AG08395 (cell line): ENCODE results near the gene MRLN.
"Not testable (repeated sequence)": the region's sequence is repeated elsewhere in the genome, so short reads cannot be mapped to it uniquely, and the experiment has no call there.

Source experiments
- DNase-seq: peaks from one replicate; pipeline ENCODE4 v3.0.0; 2012; ENCODE audit warnings: mixed read lengths, low spot score

The MRLN gene

DNA sequence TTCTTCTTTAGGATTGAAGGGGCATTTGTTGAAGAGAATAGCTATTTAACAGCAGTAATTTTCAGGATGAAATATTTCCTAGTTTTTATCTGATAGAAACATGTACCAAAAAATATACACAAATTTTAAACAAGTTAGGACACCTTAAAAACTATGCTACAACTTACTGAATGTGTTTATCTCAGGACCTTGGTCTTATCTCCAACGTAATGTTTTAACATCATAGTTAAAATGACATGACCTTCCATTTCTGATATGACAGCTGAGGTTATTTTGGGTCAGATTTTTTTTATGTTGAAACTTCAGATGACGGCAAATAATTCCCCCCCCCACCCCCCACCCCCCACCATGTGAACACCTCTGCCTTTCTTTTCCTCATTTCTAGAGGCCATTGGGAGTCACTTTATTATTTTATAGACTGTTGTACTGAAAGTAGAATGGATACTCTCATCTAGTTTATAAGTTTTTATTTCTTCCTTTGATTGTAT lies 8.0 kb downstream of the MRLN start:
- no peak for DNase-seq

DNA sequence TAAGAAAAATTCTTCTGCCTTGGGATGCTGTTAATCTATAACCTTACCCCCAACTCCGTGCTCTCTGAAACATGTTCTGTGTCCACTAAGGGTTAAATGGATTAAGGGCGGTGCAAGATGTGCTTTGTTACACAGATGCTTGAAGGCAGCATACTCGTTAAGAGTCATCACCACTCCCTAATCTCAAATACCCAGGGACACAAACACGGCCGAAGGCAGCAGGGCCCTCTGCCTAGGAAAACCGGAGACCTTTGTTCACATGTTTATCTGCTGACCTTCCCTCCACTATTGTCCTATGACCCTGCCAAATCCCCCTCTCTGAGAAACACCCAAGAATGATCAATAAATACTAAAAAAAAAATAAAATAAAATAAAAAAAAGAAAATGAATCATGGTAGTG lies 8.5 kb downstream of the MRLN start:
- not testable (repeated sequence) for DNase-seq

DNA sequence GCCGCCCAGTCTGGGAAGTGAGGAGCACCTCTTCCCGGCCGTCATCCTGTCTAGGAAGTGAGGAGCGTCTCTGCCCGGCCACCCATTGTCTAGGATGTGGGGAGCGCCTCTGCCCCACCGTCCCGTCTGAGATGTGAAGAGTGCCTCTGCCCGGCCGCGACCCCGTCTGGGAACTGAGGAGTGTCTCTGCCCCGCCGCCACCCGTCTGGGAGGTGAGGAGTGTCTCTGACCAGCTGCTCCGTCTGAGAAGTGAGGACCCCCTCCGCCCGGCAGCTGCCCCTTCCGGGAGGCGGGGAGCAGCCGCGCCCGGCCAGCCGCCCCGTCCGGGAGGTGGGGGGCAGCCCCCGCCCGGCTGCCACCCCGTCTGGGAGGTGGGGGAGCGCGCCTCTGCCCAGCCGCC lies 9.1 kb downstream of the MRLN start:
- DNase-seq = not testable (repeated sequence)

DNA sequence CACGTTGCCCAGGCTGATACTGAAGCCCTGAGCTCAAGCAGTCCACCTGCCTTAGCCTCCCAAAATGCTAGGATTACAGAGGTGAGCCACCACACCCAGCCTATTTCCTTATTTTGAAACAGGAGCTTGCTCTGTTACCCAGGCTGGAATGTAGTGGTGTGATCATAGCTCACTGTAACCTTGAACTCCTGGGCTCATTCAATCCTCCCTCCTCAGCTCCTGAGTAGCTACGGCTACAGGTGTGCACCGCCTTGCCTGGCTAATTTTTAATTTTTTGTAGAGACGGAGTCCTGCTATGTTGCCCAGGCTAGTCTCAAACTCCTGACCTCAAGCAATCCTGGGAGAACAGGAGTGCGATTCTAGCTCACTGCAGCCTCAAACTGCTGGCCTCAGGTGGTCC lies 11.7 kb downstream of the MRLN start:
- no peak for DNase-seq

DNA sequence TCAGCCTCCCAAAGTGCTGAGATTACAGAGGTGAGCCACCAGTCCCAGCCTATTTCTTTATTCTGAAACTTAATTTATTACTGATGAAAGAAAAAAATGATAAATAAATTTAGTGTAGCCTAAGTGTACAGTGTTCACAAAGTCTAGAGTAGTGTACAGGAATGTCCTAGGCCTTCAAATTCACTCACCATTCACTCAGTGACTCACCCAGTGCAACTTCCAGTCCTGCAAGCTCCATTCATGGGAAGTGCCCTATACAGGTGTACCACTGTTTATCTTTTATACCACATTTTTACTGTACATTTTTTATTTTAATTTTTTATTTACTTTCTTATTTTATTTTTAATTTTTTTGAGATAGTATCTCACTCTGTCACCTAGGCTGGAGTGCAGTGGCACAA lies 12.2 kb downstream of the MRLN start:
- no peak for DNase-seq

DNA sequence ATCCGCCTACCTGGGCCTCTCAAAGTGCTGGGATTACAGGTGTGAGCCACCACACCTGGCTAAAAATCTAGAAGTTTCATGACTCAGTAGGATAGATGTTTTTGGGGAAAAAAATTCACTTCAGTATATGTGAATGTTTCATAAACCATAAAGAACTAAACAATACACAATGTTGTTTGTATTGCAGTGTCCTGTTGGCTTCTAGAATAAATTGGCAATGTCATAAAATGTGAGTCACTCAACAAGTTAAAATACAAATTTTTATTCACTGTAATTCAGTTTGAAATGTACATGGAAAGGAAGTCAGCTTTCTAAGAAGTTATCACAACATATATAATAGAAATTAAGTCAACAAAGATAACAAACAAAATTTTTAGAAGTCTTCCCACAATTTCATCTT lies 16.5 kb downstream of the MRLN start:
- DNase-seq = no peak

DNA sequence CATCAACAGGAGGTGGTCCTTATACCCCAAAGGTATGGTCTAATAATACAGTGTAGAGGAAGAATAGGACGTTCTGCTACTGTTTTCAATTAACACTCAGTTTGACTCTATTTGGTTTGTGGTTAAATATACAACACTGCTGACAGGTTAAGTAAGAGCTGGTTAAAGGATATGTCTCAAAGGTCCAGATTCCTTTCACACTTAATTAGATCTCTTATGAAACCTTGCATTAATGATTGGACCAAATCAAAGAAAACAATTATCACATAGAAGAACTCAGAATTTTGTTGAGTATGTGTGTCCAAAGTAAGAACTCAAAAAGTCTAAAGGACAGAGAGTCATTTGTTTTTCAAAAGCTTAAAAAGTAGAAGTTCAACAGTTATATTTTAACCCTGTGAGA lies 18.0 kb downstream of the MRLN start:
- no peak for DNase-seq

DNA sequence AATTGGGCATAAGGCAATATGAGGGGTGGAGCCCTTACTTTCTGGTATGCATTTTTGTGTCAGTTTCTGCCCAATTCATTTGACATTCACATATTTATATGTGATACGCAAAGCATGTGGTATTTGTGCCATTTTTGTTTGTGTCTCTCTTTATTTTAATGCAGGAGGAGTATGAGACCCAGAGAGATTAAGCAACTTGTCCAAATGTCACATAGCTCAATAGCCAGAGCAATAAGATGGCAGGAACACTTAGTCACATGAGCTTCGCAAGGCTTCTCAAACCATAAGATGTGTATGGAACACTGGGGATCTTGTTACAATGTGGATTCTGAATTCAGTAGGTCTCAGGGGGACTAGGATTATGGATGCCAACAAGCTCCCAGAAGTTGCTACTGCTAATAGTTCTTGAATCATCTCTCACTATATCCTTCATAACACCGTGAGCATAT lies 19.2 kb downstream of the MRLN start:
- DNase-seq = no peak

DNA sequence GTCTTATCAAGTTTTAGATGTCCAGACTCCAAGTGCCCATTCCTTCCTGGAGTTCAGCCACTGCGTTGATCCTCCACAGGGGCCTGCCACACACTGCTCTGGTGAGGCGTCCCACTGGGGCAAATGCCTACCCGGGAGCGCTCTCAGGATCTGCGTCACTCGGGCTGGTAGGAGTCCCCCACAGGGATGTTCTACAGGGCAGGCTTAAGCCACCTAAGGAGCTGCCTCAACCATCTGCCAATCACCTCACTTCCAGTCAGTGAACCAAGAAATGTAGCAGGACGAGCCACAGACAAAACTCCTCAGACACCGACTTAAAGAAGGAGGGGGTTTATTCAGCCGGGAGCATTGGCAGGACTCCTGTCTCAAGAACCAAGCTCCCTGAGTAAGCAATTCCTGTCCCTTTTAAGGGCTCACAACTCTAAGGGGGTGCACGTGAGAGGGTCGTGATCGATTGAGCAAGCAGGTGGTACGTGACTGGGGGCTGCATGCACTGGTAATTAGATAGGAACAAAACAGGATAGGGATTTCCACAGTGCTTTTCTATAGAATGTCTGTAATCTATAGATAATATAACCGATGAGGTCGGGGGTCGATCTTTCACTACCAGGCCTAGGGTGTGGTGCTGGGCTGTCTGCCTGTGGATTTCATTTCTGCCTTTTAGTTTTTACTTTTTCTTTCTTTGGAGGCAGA lies 19.8 kb downstream of the MRLN start:
- DNase-seq = not testable (repeated sequence)

DNA sequence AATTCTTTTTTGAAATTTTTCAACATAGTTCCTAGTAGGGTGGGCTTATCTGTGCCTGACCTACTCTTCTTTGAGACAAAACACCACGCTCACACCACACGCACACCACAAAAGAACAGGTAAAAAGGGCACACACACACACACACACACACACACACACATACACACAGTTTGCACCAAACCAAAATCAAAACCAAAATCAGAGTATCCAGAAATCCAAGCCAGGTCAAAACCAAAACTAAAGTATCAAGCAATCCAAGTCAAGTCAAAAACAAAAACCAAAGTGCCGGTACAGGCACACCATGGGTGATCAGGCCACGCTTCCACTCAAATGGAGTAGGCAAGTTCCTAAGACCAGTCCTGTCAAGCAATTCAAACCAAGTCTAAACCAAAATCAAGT lies 20.4 kb downstream of the MRLN start:
- DNase-seq = not testable (repeated sequence)

DNA sequence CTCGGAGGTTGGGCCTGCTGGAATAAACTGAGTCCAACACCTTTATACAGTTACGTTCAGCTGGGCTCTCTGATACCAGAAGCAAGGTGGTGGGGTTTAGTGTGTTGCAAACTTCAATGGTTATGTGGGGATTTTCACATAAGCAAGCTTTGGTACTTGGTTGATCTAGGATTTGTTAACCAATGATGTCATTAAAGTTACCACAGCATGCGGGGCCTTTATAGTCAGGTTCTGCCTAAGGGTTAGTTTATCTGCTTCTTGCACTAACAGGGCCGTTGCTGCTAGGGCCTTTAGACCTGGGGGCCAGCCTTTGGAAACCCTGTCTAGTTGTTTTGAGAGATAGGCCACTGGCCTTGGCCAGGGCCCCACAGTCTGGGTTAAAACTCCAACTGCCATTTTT lies 24.1 kb downstream of the MRLN start:
- DNase-seq = not testable (repeated sequence)

DNA sequence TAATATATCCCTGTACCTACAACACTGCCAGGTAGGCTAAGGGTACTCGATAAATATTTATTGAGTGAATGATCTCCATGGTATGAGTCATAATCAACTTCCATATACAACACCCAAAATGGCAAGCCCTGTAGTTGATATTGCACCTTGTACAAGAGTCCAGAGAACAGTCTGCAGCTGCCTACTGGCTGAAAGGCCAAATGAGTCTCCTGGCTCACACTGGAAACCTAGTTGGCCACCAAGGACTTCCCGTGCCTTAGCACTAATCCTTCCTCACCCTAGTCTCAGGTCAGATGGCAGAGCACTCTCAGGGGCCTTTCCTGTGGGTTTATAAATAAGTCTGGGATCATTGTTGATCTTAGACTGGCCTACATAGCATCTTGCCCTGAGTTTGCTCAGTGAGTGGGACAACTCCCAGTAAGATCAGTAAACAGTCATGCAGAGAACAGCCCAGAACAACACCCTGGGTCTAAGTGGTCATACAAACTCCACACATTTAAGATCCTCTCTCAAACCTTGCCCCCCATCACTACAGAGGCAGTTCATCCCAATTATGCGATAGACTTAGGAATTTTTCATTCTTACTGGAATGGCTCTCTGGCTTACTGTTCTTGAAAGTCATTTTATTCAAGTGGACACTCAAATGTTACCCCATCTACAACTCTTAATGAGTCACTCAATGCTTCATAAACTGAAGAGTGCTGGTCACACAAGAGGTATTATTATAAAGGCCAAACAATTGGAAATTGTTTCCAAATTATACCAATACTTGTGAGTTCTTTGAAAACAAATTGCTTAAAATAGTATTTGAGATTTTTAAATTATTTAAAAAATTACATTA lies 28.9 kb downstream of the MRLN start:
- DNase-seq = no peak

DNA sequence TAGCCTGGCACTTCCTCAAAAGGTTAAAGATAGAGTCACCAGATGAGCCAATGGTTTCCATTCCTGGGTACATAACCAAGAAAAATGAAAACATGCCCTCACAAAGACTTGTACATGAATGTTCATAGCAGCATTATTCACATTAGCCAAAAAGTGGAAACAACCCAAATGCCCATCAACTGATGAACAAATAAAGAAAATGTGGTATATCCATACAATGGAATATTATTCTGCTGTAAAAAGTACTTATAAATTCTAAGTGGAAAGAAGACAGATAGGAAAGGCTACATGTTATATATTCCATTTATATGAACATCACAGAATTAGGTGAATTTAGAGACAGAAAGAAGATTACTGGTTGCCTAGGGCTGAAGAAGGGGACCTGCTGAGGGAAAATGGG lies 32.9 kb downstream of the MRLN start:
- no peak for DNase-seq

DNA sequence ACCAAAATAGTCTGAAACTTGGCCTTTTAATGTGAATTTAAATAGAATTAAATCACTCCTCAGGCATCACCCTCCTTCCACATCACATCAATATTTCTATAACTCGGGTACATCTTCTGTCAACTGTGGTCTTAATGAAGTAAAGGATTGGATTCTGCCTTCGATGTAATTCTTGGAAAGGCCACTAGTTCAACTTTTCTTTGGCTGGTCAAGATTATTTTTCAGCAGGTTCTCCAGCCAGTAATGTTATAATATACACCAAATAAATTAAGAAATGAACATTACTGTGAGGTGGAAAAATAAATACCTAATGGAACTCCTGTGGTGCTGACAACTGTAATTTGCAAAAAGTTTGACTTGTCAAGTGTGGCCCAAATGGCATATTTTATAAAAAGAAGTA lies 33.9 kb downstream of the MRLN start:
- no peak for DNase-seq

DNA sequence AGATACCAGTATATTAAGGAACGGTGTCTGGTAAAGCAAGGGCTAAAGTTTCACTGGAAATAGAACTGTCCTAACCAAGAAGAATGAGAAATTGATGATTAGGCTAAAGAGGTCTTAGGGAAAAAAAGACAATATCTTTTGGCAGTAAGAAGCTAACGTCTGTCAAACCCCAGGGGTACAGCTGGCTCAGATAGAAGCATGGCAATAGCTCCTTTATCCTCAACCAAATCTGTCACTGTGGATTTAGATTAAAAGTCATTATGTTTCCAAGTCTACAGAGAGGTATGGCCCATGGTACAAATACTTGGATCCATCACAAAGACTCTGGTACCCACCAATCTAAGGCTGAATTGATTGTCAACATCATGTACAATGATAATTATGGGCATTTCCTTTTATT lies 35.0 kb downstream of the MRLN start:
- DNase-seq = no peak

DNA sequence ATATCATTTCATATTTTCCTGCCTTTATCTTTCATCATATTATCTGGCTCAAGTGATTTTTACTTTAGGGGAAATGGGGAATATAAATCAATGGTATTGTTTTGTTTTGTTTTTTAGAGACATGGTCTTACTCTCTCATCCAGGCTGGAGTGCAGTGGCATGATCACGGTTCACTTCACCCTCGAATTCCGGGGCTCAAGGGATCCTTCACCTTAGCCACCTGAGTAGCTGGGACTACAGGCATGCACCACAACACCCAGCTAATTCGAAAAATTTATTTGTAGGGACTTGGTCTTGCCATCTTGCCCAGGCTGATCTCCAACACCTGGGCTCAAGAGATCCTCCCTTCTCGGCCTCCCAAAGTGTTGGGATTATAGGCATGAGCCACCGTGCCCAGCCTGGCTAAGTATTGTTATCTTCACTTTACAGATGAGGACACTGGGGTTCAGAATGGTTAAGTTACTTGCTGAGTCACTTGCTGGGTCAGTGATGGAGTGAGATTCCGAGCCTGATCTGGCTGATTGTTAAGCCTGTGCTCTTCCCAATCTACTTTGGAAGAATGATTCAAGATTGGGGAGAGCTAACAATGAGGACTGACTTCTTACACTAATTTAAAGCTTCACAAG lies 39.9 kb downstream of the MRLN start:
- DNase-seq = no peak

DNA sequence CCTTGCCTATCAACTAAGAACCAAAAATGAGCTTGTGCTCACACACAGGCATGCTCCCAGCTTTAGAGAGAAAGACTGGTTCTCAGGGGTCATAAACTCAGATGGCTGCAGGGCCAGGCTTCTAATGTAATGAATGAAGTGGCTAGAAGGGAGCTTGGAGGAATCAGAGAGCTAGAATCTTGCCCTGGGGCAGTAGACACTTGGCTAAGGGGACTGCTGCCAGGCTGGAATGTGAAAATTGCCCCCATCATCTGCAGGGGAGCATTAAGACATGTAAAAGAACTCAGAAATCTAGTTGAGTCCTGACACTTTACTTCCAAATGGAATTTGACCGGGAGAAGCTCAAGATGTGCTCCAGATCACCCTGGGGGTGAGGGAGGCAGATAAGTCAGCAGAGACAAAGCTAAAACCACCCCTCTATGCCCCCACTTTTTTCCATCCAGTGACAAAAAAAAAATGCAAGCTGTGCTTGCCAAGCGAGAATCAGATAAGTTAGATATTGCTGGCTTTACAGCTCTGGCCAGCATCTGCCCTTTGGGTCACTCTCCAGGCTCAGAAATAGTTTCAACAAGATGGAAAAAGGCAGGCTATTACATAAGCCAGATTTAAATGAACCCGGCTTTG lies 41.3 kb downstream of the MRLN start:
- no peak for DNase-seq

DNA sequence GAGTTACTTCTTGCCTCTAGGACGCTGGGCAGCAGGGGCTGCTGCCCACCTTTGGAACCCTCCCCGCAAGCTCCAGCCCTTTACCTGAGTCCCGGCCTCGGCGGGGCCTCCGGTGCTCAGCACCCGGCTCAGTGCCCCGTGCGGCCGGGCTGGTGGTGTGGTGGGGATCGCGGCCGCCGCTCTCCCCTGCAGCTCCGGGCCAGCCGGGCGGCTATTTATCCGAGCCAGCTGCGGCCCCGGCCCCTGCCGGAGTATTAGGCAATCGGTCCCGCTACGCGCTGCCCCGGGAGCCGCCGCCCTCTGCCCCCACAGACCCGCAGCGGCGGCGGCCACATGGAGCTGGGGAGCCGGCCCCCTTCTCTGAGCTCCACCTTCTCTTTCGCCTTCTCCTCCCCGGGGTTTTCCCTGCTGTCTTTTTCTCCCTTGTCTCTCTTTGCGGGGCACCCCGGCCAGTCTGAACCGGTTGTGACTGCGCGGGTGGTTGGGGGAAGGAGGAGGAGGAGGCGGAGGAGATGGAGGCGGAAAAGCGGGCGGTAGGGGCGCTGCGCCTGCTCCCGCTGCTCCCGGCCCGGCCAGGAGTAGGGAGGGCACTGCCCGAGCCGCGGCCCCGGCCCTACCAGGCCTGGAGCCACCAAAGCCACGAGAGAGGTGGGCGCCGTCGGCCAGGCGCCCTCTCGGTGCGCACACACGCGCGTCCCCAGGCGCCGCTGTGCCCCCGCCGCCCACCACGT lies 43.7 kb downstream of the MRLN start, which contains the start of gene SLC16A9:
SLC16A9 (minus strand) TSS at position 456 of the 731 bp plus-strand sequence. CDS start 25,559 bp downstream, outside the sequence.
- DNase-seq = peak; percentile 32

DNA sequence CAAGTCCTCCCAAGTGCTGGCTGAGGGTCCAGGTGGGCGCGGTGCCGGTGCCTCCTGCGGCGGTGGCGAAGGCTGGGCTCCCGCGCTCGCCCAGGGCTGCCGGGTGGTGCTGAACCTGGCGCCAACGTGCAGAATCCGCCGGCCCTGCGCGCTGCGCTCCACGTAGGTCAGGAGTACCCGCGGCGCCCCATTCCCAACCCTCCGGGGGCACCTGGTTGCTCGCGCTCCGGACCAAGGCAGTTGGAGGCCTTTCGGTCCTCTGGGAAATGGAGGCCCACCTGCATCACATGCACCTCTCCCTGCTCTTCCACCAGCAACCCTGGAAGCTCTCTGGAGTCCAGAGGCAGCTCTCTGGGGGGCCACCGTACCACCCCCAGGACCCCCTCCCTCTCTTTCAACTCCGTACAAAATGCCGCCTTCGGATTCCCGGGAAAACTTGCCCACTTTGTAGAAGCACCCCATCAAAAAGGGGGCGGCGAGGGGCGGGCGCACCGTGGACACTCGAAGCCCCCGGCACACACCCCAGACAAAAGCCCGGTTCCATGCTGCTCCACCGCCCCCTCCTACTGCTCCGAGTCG lies 44.4 kb downstream of the MRLN start:
- no peak for DNase-seq

DNA sequence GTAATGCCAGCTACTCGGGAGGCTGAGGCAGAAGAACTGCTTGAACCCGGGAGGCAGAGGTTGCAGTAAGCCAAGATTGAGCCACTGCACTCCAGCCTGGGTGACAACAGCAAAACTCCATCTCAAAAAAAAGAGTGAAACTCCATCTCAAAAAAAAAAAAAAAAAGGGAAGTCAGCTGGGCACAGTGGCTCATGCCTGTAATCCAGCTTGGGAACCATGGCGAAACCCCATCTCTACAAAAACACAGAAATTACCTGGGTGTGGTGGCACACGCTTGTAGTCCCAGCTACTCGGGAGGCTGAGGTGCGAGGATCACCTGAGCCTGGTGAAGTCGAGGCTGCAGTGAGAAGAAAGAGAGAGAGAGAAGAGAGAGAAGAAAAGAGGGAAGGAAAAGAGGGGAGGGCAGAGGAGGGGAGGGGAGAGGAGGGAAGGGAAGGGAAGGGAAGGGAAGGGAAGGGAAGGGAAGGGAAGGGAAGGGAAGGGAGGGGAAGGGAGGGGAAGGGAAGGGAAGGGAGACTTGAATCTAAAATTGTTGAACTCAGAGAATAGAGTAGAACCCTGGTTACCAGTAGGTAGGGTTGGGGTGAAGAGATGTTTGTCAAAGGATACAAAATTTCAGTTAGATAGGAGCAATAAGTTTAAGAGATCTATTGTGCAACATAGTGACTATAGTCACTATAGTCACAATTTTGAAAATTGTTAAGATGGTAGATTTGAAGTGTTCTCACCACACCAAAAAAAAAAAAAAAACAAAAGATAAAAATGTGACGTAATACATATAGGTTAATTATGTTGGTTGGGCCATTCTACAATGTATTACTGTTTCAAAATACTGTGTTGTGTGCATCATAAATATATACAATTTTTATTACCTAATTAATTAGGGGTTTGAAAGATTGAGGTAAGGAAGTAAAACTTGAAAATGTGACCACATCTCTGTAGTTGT lies 46.1 kb downstream of the MRLN start:
- DNase-seq = no peak
